Anterior cingulate cortex (tissue), 58 donors: ENCODE data around the gene NEO1.

Experiments used
- DNase-seq, 58 donors: peaks; one replicate each; lab custom pipeline; 2025; lab: John Stamatoyannopoulos, UW

Gene NEO1

GRCh38 chr15:73028031-73028430, 24.2 kb upstream of the NEO1 start:
- DNase-seq: no peak

GRCh38 chr15:73028831-73029451, 23.3 kb upstream of the NEO1 start:
- DNase-seq: no peak

- no peak for DNase-seq
Observed at GRCh38 chr15:73030122-73030679, 22.1 kb upstream of the NEO1 start.

GRCh38 chr15:73031648-73032047, 20.6 kb upstream of the NEO1 start:
- no peak for DNase-seq

- DNase-seq: no peak
Observed at GRCh38 chr15:73033611-73034010, 18.7 kb upstream of the NEO1 start.

- DNase-seq: no peak
Observed at GRCh38 chr15:73034221-73034620, 18.0 kb upstream of the NEO1 start.

- DNase-seq: no peak
Observed at GRCh38 chr15:73035221-73035620, 17.0 kb upstream of the NEO1 start.

- DNase-seq: no peak
Observed at GRCh38 chr15:73038220-73038619, 14.0 kb upstream of the NEO1 start.

GRCh38 chr15:73046073-73046472, 6.2 kb upstream of the NEO1 start:
- DNase-seq: no peak

- no peak for DNase-seq
Observed at GRCh38 chr15:73047882-73048281, 4.4 kb upstream of the NEO1 start.

- no peak for DNase-seq
Observed at GRCh38 chr15:73048624-73049295, 3.5 kb upstream of the NEO1 start.

- DNase-seq: peak in 9 of 58 donors; percentile 3 to 47 (median 9)
Observed at GRCh38 chr15:73049564-73050215, 2.6 kb upstream of the NEO1 start.

GRCh38 chr15:73050561-73051295, 1.5 kb upstream of the NEO1 start:
- no peak for DNase-seq

GRCh38 chr15:73051391-73051806, 864 bp upstream of the NEO1 start:
- DNase-seq: peak in 44 of 58 donors; percentile 11 to 81 (median 68)

GRCh38 chr15:73052653-73053397, 562 bp downstream of the NEO1 start:
- DNase-seq: peak in 56 of 58 donors; percentile 6 to 85 (median 51)

- no peak for DNase-seq
Observed at GRCh38 chr15:73053398-73053723, 1.1 kb downstream of the NEO1 start.

GRCh38 chr15:73054417-73054953, 2.2 kb downstream of the NEO1 start:
- no peak for DNase-seq

- no peak for DNase-seq
Observed at GRCh38 chr15:73056460-73056859, 4.2 kb downstream of the NEO1 start.

- DNase-seq: no peak
Observed at GRCh38 chr15:73058437-73058836, 6.2 kb downstream of the NEO1 start.

GRCh38 chr15:73065114-73065513, 12.9 kb downstream of the NEO1 start:
- DNase-seq: no peak
